PC-9 (cell line): ENCODE results near the gene RNF187.

Source experiments
- EZH2 ChIP-seq: fragments of 200-600 bp; sonication (generic); IDR thresholded peaks from 2 replicates; pipeline ENCODE4 v1.8.0; 2017; ENCODE audit warnings: antibody characterized with exemption, low read depth
- TF ChIP-seq, protein P1 (sequence below): fragments of 200-600 bp; sonication (generic); conservative IDR thresholded peaks from 2 replicates; pipeline ENCODE4 v1.6.1; 2017; ENCODE audit warnings: mixed run types, antibody characterized with exemption, mild to moderate bottlenecking, moderate library complexity

DNA sequence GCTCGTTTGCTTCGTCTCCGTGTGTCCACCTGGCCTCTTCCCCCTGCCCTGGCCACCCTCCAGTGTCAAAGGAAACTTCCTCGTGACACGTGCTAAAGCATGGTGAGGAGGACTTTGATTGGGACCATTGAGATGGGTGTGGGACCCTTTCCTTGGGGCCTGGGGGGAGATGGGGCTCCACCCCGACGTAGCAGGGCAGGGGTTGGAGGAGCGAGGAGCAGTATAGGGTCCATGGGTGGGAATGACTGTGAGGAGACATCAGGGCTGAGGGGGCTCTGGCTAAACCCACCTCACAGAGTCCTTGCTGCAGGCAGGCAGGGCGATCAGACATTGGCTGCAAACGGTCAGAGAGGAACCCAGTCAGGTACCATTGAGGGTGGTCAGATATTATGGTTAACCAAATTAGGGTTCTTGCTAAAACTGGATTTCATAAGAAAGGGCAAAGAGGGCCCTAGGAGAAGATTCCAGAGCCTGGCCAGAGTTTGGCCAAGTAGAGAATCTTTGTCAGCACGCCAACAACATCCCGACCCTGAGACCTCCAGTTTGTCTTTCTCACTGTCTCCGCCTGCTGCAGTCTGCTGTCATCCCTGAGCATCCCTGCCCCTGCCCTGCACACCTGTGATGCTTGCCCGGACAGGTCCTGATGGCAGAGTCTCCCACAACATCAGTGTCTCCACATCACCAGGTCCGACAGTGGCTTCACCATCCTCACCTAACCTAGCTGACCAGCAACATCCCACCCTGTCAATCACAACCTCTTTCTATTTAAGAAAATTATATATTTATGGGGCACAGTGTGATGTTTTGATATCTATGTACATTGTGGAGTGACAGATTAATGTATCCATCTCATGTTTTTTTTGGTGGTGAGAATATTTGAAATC lies 8.0 kb downstream of the RNF187 start:
- TF ChIP-seq, protein P1, sequence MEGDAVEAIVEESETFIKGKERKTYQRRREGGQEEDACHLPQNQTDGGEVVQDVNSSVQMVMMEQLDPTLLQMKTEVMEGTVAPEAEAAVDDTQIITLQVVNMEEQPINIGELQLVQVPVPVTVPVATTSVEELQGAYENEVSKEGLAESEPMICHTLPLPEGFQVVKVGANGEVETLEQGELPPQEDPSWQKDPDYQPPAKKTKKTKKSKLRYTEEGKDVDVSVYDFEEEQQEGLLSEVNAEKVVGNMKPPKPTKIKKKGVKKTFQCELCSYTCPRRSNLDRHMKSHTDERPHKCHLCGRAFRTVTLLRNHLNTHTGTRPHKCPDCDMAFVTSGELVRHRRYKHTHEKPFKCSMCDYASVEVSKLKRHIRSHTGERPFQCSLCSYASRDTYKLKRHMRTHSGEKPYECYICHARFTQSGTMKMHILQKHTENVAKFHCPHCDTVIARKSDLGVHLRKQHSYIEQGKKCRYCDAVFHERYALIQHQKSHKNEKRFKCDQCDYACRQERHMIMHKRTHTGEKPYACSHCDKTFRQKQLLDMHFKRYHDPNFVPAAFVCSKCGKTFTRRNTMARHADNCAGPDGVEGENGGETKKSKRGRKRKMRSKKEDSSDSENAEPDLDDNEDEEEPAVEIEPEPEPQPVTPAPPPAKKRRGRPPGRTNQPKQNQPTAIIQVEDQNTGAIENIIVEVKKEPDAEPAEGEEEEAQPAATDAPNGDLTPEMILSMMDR = no peak
- TF ChIP-seq EZH2 = no peak
